ENCODE data around the gene PTPRE.

- TF ChIP-seq POLR2A (IDR thresholded peaks at IDR 0.05; ENCODE audit: low read depth, low read length) (no peak), NFIC (IDR thresholded peaks at IDR 0.05; ENCODE audit: low read depth, low read length) (no peak), FOXM1 (IDR thresholded peaks at IDR 0.05; ENCODE audit: low read depth, low read length) (no peak), SP1 (IDR thresholded peaks at IDR 0.05; ENCODE audit: low read depth, low read length) (no peak), EZH2 (IDR thresholded peaks at IDR 0.05; ENCODE audit: borderline replicate concordance, control insufficient read depth, low read depth, low read length) (no peak), STAT1 (conservative IDR thresholded peaks at IDR 0.05) (no peak), BHLHE40 (IDR thresholded peaks at IDR 0.05; ENCODE audit: borderline replicate concordance in 1 of 2, low read depth in 2 of 2, low read length in 1 of 2) (no peak), NR2C1 (IDR thresholded peaks at IDR 0.05) (no peak), YY1 (IDR thresholded peaks at IDR 0.05; ENCODE audit: low read depth, low read length) (no peak), ATF3 (IDR thresholded peaks at IDR 0.05; ENCODE audit: borderline replicate concordance, extremely low read depth, low read depth, low read length) (no peak), ZNF24 (IDR thresholded peaks at IDR 0.05) (no peak)
- TF ChIP-seq, protein P1, sequence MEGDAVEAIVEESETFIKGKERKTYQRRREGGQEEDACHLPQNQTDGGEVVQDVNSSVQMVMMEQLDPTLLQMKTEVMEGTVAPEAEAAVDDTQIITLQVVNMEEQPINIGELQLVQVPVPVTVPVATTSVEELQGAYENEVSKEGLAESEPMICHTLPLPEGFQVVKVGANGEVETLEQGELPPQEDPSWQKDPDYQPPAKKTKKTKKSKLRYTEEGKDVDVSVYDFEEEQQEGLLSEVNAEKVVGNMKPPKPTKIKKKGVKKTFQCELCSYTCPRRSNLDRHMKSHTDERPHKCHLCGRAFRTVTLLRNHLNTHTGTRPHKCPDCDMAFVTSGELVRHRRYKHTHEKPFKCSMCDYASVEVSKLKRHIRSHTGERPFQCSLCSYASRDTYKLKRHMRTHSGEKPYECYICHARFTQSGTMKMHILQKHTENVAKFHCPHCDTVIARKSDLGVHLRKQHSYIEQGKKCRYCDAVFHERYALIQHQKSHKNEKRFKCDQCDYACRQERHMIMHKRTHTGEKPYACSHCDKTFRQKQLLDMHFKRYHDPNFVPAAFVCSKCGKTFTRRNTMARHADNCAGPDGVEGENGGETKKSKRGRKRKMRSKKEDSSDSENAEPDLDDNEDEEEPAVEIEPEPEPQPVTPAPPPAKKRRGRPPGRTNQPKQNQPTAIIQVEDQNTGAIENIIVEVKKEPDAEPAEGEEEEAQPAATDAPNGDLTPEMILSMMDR (IDR thresholded peaks at IDR 0.05 in 2 of 3, conservative IDR thresholded peaks at IDR 0.05 in 1 of 3; ENCODE audit: control insufficient read depth in 2 of 3, extremely low read depth in 1 of 3, insufficient read depth in 1 of 3, low read depth in 3 of 3, low read length in 3 of 3) = no peak
- TF ChIP-seq, protein P2, sequence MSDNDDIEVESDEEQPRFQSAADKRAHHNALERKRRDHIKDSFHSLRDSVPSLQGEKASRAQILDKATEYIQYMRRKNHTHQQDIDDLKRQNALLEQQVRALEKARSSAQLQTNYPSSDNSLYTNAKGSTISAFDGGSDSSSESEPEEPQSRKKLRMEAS (IDR thresholded peaks at IDR 0.05; ENCODE audit: low read depth, low read length) = no peak
These were observed 61.8 kb downstream of the PTPRE start for GRCh38 chr10:127968659-127969058.
